Stimulated activated CD8-positive, alpha-beta memory T cell treated with anti-CD3 and anti-CD28 coated beads, Interleukin-4, amount 100 ng/mL, for 48 hours (primary cell): ENCODE measurements around the gene BAZ2B.

Experiments used
- DNase-seq: peaks from one replicate; pipeline ENCODE4 v3.0.0-alpha.2; 2020

Gene BAZ2B

DNA sequence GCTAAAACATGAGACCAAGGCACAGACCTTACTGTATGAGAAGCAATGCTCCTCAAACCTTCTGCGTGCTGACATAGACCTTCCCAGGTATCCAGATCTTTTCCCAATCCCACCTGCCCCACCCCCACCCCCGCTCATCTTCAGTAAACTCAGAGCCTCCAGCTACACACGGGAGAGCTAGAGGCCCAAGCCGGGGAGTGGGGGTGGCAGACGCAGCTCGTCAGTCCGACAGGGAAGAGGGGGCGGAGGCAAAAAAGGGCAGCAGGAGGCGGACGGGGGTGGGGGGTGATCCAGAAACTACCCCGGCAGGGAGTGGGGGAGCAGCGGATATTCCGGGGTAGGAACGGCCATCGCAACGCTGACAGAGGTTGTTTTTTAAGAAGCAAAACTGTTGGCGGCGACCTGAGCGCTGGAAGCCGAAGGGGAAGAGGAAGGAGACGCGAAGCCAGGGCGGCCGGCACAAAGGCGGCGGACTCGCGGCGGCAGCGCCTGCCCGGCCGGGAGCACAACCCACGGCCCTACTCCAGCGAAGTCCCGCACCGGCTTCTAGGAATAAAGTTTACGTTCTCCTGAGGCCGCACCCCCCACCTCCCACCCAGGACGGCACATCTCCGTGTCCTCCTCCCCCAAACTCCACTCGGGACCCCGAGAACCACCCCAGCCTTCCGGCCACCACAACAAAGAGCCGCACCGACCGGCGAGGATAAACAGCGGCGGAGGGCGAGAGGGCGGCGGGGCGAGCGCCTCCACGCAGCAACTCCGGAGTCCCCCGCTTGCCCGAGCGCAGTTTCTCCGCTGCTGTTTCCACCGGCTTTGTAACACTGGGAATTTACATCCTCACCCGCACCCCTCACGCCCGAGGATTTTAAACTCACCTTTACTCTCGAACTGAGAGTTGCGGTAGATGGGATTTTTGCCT is 722 bp downstream of the BAZ2B start:
- DNase-seq = peak; percentile 59

DNA sequence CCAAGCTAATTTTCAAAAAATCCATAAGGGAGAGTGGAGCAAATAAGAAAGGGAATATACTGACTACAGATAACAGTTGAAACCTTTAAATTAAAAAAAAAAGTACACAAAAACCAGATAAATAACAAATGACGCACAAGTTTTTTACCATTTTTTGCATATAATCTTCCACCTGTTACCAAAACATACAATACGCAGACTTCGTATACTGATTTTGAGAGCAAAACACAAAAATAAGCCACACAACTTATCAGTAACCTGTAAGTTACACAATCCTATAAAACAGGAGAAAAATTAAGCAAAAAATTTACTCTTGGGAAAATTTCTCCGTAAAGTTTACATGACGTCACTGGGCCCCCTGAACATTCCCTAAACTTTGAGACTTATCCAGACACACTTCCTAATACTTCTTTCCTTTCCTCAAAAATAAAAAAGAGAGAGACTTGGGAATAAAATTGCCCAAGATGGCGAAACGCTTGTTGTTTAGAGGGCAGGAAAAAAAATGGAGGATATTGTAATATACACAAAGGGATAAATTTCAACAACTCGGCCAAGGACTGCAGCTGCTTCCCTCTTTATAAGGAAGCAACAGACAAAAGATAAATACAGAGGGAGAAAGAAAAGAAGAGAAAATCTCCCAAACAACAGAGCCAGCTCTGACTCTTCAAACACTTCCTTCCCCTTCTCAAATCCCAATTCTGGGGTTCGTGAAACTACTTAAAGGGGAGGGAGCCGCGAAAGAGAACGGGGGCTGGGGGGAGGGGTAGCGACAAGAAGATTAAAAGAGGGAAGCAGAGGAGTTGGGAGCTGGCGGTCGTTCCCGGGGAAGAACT is 1.6 kb downstream of the BAZ2B start:
- no peak for DNase-seq

DNA sequence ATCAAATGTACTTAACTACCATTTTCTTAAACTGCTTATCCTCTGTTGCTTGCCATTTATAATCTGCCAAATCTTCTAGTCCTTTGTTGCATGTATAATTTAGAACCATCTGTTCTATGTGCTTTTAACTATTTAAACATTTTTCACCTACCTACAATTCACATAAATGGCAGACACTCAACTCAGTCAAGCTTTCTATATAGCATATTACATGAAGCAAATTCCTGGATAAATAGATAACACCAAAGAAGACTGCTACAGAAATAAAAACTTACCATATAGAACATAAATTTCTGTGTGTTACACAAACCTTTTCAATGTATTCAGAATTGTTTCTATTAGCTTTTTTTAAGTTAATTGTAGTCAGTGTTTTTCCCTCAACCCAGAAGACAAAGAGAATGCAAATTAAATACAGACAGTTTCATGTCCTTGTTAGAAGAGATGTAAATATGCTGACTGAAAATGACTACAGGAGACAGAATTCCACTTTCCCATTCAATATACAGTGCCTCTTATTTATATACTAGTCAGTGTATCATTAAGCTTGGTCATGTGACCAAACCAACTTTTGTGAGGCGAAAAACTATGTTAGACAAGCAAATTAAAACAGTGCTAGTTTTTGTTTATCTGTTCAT is 2.6 kb downstream of the BAZ2B start:
- DNase-seq = no peak

DNA sequence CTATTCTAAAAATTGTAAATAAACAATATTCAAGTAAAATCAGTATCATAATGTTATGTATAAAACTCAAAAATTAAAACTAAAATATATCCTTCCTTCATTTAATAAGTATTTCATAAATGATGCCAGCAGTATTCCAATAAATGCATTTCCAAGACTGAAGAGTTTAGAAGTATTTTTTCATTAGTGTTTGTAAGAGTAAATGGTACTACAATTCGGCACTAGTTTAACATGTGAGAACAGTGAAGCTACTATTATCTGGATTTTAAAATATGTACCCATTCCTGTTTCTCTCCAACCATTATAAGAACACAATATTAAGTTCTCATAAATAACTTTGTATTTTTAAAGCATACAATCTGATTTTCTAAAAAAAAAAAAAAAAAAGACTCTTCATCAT is 3.3 kb downstream of the BAZ2B start:
- DNase-seq = no peak

DNA sequence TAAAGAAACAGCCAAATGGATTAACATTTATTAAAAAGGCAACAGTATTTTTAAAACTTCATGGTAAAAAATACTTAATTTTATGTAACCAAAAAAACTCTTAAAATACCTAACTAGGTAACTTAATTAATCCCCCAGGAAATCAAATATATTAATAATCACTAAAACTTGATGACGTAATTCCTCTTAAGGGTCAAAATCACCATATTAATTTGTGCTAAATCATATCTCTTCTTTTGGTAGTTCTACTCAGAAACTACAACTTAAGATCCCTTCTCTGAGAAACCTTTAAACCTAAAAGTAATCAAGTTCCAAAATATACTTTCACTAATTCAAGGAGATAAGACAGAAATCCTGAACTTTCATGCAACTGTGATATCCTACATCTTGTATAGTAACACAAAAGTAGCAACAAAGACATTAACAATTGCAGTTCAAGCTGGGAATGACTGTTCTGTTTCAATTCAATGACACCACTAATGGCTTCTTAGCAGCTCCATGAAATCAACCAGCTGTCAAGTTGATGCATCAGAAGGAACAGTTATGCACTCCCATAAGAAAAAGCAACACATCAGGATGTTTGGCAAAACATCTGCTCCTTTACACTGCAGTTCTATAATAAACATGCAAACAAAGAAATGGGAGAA is 4.0 kb downstream of the BAZ2B start:
- DNase-seq = no peak

DNA sequence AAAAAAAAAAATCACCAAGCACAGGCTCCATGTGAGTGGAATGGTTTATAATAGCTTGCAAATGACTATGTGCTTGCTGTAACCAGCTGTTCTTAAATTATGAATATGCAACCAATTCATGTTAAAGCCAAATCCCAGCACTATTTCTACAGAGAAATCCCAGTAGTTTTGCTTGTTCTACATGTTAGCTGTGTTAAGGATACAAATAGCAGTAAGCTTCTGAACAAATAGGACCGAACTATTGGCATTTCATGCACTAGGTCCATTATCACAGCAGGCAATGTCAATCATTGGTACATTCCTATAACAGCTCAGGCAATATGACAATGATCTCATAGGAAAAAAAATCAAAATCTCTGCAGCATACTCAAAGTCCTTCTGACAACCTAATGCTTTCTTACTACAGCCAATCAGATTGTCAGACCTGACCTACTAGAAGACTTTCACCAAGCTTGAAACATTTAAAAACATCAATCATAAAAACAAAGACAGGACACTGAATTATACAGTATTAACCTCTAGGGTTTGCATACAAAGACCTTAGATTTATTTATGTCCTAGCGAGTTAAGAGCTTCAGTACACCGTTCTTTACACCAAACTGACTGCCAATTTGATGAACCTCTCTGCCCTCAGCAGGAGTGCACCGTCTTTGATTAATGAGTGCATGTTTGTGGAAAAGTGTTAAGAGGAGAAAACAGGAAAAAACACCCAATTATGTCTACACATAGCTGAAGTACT is 6.4 kb downstream of the BAZ2B start:
- DNase-seq = no peak

DNA sequence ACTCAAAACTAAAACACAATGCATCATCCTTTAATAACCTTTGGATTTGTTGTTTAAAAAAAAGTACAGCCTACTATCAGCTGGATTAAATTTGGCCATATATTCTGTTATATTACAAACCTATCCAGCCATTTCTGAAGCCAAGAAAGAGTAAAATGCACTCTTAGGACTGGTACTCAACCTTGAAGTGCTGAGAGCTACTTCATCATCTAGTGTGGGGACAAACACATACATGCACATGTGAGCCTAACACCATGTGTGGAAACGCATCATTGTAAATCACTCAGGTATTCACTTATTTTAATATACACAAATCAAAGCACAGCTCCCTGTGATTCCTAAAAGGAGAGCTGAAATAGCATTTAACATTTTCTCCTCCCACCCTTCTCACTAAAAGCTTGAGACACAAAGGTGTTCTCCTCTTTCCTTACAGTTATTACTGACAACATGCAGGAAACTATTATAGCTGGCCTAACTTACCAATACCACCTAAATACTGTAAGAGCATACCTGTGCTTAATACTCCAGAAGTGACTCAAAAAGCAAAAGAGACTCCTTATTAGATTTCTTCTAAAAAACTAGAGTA is 7.5 kb downstream of the BAZ2B start:
- no peak for DNase-seq

DNA sequence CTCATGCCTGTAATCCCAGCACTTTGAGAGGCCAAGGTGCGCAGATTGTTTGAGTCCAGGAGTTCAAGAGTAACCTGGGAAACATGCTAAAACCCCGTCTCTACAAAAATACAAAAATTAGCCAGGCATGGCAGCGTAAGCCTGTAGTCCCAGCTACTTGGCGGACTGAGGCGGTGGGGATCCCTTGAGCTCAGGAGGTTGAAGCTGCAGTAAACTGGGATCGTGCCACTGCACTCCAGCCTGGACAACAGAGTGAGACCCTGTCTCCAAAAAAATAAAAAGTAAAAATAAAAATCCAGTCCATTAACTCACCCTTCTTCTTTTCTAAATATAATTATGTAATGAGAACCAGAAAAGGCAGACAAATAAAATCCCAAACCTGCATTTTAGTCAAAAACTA is 8.2 kb downstream of the BAZ2B start:
- no peak for DNase-seq

DNA sequence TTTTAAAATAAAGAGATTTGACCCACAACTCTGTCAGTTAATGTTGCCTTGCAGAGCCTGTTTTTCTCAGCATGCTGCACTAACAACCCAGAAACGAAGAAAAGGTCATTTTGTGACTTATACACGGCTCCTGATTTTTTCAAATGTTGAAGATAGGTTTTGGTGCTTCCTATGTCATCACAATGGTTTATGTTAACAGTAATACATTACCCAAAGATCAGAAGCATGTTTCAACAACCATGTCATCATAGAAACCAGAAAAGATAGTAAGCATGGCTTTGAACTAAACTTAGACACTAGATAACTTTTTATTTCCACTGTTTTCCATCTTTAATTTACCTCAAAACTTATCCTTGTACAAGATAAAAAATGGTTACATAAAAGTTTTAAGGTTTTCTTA is 10.1 kb downstream of the BAZ2B start:
- DNase-seq = no peak

DNA sequence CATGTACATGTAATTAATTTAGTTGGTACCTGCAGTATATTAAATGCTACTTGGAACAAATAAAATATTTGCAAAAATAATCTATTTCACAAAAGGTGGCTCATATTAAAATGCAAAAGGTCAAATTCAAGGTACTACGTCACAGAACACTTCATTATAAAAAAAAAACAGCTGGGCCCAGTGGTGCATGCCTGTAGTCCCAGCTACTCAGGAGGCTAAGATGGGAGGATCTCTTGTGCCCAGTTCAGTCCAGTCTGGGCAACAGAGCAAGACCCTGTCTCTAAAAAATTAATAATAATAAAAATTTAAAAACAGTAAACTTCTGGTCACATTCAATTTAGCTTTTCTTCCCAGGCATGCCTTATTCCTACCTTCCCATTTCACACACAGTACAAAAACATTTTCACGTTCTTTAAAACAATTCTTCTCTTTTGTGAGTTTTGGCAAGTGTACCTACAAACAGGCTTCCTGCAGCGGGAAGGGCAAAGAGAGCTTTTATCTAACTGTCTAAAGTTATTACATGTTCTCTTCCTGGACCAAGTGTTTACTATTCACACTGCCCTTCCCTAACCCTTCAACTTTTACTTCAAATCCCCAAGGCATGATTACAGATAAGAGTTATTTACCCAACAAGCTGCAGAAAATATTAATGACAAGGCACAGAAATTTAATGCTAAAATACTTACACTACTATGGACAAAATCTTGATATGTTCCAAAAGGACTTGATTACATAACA is 10.7 kb downstream of the BAZ2B start:
- no peak for DNase-seq

DNA sequence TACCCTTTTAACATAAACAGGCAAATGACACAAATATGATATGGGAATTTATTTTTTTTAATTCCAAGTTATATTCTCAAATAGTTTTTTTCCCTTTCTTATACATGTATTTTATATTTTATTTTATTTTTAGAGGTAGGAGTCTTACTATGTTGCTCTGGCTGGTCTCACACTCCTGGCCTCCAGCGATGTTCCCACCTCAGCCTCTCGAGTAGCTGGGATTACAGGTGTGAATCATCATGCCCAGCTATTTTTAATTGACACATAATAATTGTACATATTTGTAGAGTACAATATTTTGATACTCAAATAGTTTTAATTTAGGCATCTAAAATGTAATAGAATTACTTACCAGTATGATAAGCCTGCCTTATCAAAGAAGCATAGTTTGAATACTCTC is 12.2 kb downstream of the BAZ2B start:
- DNase-seq = no peak

DNA sequence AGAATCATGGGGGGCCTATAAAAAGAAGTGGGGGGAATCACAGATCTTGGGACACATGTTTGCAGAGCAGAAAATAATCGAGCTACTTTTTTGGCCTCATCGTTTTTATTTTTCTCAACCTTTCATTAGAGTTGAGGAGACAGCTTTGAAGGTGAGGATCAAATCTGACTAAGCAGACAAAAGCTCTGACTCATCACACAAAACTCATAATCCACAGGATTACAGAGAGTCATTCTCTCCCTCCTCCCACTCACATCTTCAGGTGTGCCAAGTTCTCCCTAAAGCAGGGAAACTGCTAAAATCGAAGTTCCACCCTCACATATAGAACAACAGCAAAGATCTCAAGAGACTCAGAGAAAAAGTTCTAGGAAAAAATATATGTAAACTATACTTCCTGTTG is 15.6 kb downstream of the BAZ2B start:
- DNase-seq = no peak

DNA sequence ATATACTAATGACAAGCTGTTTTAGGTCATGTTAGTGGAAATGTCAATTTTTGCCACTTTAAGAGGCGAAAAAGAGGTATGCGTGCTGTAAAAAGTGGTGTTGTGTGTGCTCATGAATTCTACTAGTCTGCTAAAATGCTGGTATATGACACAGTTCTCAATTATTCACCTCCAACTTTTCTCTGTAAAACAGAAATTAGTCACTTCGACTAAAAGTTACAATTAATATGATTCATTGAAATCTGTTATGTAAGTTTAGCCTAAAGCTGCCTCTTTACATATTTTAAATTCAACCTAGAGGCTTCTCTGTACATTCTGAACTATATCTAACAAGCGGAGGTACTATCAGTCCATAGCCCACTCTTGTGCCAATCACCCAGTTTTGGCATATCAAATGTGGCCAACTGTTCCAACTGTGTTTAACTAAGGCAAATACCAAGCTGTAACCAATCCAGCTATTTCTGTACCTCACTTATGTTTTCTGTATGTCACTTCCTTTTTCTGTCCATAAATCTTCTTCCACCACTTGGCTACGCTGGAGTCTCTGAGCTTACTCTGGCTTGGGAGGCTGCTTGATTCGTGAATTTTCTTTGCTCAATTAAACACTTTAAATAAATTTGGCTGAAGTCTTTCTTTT is 20.8 kb downstream of the BAZ2B start:
- DNase-seq = no peak

DNA sequence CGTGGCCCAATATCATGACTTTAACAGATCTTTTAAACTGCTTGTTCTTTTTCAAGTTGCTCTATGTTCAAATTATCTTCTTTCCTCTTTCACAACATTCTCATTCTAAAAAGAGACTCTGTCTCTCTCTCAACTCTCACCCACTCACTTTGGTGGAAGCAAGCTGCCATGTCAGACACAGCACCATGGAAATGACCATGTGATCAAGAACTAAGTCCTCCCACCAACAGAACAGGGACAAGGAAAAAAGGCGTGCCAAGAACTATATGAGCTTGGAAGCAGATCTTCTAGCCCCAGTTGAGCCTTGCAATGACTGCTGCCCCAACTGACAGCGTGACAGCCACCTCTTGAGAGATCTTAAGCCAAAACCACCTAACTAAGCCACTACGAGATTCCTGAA is 23.9 kb downstream of the BAZ2B start:
- DNase-seq = no peak

DNA sequence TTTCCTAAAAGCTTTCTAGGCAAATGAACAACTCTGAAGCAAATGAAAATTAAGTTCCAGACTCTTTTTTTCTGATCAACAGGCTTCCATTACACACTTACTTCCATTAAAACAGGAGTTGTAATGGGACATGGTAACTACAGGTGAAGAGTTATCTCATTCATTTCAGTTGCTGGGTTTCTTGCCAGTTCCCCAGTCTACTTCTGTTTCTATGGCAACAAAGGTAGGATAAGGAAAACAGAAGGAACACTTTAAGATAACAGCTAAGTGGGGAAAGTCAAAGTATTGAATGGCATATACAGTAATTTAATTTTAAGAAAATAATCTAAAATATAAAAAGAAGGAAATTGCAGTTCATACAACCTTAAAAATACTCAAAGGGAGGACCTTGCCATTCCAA is 25.1 kb downstream of the BAZ2B start:
- no peak for DNase-seq

DNA sequence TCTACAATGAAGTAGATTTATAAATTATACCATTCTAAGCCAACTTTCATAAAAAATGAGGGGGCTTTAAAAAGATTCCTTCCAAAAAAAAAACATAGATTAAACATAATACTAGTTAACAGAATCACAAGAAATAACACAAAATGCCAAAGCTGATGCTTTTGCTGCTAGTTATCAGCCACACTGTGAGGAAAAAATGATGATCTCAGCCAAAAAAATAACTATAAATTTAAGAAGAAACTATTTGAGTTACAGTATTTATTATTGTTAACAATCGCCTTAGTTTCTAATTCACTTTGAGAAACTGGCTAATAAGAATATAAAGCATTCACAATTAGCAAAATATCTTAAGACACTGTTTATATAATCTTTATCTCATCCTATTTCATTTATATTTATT is 27.1 kb downstream of the BAZ2B start:
- DNase-seq = no peak

DNA sequence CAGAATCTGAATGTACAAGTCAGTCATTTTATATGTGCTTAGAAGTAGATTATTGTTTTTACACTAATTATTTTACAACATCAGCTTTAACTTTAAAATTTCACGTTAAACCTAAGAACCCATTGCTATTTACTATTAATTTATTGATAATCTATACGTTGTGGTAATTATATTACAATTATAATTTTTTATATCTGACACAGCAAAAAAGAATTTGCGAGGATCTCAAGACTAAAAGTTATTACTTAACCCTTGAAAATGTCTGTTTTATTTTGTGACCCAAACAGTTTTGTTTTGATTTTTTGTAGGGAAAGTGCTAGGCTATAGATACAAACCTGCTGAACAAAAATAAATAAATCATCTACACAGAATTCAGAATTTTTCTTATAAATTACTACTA is 30.3 kb downstream of the BAZ2B start:
- DNase-seq = no peak

DNA sequence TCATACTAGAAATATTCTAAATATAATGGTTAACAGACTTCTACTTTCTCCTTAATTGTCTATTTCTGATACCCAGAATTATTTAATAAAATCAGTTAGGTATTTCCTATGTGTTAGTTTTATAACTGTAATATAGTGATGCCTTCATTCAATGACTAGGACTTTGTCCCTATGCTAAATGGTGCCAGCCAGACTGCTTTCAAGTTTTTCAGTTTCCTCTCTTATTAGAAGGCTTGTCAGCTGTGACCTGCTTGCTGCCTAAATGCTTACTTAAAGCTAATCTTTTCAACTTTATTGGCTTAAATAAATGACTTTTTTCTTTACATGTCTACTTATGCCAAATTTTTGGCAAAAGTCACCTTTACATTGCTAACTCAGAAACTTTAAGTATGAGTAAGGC is 30.7 kb downstream of the BAZ2B start:
- DNase-seq = no peak

DNA sequence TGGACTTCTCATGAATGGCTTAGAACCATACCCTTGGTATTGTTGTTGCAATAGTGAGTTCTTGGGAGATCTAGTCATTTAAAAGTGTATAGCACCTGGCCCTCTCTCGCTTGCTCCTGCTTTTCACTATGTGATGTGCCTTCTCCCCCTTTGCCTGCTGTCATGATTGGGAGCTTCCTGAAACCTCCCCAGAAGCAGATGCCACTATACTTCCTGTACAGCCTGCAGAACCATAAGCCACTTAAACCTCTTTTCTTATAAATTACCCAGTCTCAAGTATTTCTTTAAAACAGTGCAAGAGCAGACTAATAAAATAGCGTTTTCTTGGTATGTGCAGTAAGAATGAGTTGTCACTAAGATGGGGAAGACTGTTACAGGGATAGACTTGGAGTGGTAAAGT is 31.6 kb downstream of the BAZ2B start:
- no peak for DNase-seq

DNA sequence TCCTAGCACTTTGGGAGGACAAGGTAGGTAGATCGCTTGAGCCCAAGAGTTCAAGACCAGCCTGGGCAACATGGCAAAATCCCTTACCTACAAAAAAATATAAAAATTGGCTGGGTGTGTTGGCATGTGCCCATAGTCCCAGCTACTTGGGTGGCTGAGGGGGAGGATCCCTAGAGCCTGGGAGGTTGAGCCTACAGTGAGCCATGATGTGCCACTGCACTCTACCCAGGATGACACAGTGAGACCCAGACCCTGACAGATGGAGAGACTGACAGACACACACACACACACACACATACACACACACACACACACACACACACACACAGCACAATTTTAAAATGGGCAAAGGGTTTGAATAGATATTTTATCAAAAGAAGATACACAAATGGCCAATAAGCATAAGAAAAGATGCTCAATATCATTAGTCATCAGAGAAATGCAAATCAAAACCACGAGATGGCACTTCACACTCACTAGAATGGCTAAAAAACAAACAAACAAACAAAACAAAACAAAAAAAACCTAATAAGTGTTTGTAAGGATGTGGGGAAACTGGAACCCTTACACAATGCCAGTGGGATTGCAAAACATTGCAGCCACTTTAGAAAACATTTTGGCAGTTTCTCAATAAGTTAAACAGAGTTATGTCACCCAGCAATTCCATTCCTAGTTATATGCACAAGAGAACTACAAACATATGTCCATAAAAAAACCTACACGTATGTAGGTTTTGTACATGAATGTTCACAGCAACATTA is 42.3 kb downstream of the BAZ2B start:
- DNase-seq = no peak
